Spleen (tissue), 11 donors: ENCODE measurements around the gene COL4A2. TPM values are rescaled to one million over a fixed set of nuclear protein-coding genes. Genes with fewer than 3 reads are reported as not detected.

ENCODE experiments used
- DNase-seq: peaks from one replicate; pipeline ENCODE4 v3.0.0-alpha.2; 2020
- H3K27ac ChIP-seq, 8 donors: fragments of 200-600 bp; sonication (generic) in 7 of 8; 1 replicate in 4 of 8; 2 replicates in 4 of 8; pipeline versions ENCODE4 v1.5.0 to v1.8.0; 2016 to 2021; ENCODE audit warnings: inconsistent platforms in 4 of 8, mild to moderate bottlenecking in 4 of 8, moderate library complexity in 1 of 8
- H3K27me3 ChIP-seq, 7 donors: fragments of 200-600 bp; sonication (generic) in 6 of 7; replicated peaks in 1 of 7; 1 replicate in 4 of 7; 2 replicates in 3 of 7; pipeline versions ENCODE4 v1.5.0 to v1.8.0; 2016 to 2021; ENCODE audit warnings: inconsistent platforms in 3 of 7, mild to moderate bottlenecking in 1 of 7
- H3K36me3 ChIP-seq, 6 donors: fragments of 200-600 bp; sonication (generic) in 5 of 6; 1 replicate in 4 of 6; 2 replicates in 2 of 6; pipeline versions ENCODE4 v1.5.0 to v1.8.0; 2016 to 2021; ENCODE audit warnings: inconsistent platforms in 2 of 6
- H3K4me1 ChIP-seq, 6 donors: fragments of 200-600 bp; sonication (generic) in 5 of 6; 1 replicate in 3 of 6; 2 replicates in 3 of 6; pipeline versions ENCODE4 v1.5.0 to v1.8.0; 2016 to 2021; ENCODE audit warnings: inconsistent platforms in 3 of 6
- H3K4me3 ChIP-seq, 8 donors: fragments of 200-600 bp; sonication (generic) in 7 of 8; 1 replicate in 4 of 8; 2 replicates in 4 of 8; pipeline versions ENCODE4 v1.5.0 to v1.8.0; 2016 to 2021; ENCODE audit warnings: inconsistent platforms in 4 of 8, mild to moderate bottlenecking in 4 of 8, moderate library complexity in 2 of 8
- H3K9me3 ChIP-seq, 8 donors: fragments of 200-600 bp; sonication (generic) in 7 of 8; 1 replicate in 4 of 8; 2 replicates in 4 of 8; pipeline versions ENCODE4 v1.5.0 to v1.8.0; 2016 to 2021; ENCODE audit warnings: inconsistent platforms in 4 of 8
- POLR2A ChIP-seq, 3 donors: fragments of 450-650 bp; IDR thresholded peaks; one replicate each; pipeline ENCODE4 v1.5.1; 2017; ENCODE audit warnings: antibody characterized with exemption in 3 of 3, mild to moderate bottlenecking in 1 of 3
- POLR2AphosphoS5 ChIP-seq, 3 donors: sonication (generic); formaldehyde crosslinking; IDR thresholded peaks; one replicate each; pipeline ENCODE4 v1.5.1; 2017; ENCODE audit warnings: antibody characterized with exemption in 3 of 3
- WGBS, 5 donors: extraction: QIAGEN DNeasy Blood & Tissue Kit in 3 of 5; methylation state at CpG; one replicate each; pipeline versions ENCODE4 v1.1.5 to v1.1.7; 2013 to 2018; 5-methylcytosine and 5-hydroxymethylcytosine counted together
- intact Hi-C: fragments of 100-400 bp; cut with DNase I; formaldehyde crosslinking; loops from one replicate; pipeline ENCODE4 v1.15.0; 2023; ENCODE audit warnings: low total_unique reads
- polyA plus RNA-seq, 3 donors: library from polyadenylated mRNA; stranded (reverse); fragments of 200-250 nt; gene quantifications; one replicate each; pipeline ENCODE4 v1.2.1, GENCODE V29; 2013
- total RNA-seq, 7 donors: library from RNA; depleted of rRNA in 3 of 7; stranded (reverse); fragments of >200 nt in 3 of 7; fragmentation: NEBNext Ultra II Directional in 4 of 7; extraction: Animal tissue kit (Norgen Biotek cat#: 25700) in 4 of 7; gene quantifications; one replicate each; pipeline versions ENCODE4 v1.1.0 to v1.2.1, GENCODE V29; 2016 to 2021
- TF ChIP-seq, protein P1 (sequence below), 11 experiments: fragments of 200-600 bp in 7 of 11; fragments of 450-650 bp in 4 of 11; sonication (generic) in 4 of 11; IDR thresholded peaks in 8 of 11; conservative IDR thresholded peaks in 3 of 11; 1 replicate in 7 of 11; 2 replicates in 4 of 11; pipeline versions ENCODE4 v1.4.0 to v1.8.0; 2016 to 2021; ENCODE audit warnings: antibody characterized with exemption in 11 of 11, inconsistent platforms in 4 of 11, mild to moderate bottlenecking in 1 of 11
- donor health status: healthy with polysubstance abuse.
- donor health status: DM: no; HTN: no; CAD: no; lungs with moderate emphysema.
- donor health status: DM: no; HTN: no; CAD: no.
- donor health status: Bipolar disorder and iron deficiency.
- donor health status: healthy.
- donor health status: DM: no; HTN: no; CAD: no.
- donor health status: DM: yes; HTN: yes; CAD: no.

The COL4A2 gene
- total and polyA plus RNA-seq, 10 donors: 52.6 to 712 (median 337) TPM

DNA sequence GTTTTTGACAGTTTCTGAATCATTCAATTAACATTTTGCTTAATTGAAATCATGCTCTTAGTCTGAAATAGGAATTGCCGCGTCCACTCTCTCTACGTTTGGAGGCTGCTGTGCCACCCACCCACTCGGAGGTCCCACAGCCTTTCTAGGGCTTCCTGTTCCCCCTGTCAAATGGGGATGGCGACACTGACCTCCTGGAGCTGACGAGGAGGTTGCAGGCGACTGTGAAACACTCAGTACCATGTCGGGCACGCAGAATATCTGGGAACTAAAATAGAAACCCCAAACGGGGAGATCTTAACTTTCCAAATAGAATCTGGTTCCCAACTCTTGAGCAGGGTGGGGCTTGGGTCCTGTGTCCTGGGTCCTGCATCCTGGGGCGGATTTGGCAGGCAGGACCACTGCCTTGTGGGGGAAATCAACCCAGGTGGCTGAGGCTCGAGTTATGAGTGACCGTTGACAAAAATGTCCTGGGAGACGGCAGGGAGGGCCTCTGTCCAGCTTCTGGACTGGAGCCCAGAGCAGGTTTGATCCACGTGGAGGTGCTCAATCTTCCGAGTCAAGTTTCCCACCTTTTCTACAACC is 129.8 kb downstream of the COL4A2 start:
- H3K36me3 ChIP-seq: peaks cover 0 to 71% (median 3%) of the 10 kb centered on the region in 6 donors
- peaks cover 0 to 23% (median 4%) of the 10 kb centered on the region in 6 donors for H3K4me1 ChIP-seq
- H3K27me3 ChIP-seq: peaks cover 0 to 11% (median 0%) of the 10 kb centered on the region in 7 donors
- WGBS, 5 donors: 71 to 87% (median 82%) methylated on average over 15 to 16 of the region's 16 CpGs
- H3K27ac ChIP-seq: no peak overlapping the region
- no peak for DNase-seq
- intact Hi-C loops: no loop called here
- H3K4me3 ChIP-seq: no peak overlapping the region
- H3K9me3 ChIP-seq: no peaks in the 10 kb centered on the region
- TF ChIP-seq POLR2A (IDR thresholded peaks at IDR 0.05): no peak
- TF ChIP-seq, protein P1, sequence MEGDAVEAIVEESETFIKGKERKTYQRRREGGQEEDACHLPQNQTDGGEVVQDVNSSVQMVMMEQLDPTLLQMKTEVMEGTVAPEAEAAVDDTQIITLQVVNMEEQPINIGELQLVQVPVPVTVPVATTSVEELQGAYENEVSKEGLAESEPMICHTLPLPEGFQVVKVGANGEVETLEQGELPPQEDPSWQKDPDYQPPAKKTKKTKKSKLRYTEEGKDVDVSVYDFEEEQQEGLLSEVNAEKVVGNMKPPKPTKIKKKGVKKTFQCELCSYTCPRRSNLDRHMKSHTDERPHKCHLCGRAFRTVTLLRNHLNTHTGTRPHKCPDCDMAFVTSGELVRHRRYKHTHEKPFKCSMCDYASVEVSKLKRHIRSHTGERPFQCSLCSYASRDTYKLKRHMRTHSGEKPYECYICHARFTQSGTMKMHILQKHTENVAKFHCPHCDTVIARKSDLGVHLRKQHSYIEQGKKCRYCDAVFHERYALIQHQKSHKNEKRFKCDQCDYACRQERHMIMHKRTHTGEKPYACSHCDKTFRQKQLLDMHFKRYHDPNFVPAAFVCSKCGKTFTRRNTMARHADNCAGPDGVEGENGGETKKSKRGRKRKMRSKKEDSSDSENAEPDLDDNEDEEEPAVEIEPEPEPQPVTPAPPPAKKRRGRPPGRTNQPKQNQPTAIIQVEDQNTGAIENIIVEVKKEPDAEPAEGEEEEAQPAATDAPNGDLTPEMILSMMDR (IDR thresholded peaks at IDR 0.05 in 8 of 11, conservative IDR thresholded peaks at IDR 0.05 in 3 of 11): no peak
- TF ChIP-seq POLR2AphosphoS5 (IDR thresholded peaks at IDR 0.05): no peak

DNA sequence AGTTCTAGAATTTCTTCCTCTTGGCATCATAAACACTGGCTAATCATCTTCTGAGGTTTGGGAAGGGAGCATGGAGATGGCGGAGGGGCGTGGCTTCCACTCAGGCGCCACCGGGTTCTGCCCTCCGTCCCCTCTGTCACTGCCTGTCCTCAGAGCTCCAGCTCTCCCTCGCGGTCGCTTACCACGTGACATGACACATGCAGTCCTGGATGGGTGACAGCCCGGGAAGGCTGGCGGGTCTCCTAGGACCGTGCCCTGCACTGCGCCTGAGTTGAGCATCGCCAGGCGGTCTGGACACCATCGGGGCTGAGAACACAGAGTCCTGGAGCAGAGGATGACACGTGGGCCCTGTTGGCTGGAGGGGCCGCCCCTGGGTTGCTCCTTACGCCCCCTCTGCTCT is 131.1 kb downstream of the COL4A2 start:
- Histone ChIP-seq H3K27ac (no peak overlapping the region), H3K4me3 (no peak overlapping the region), H3K27me3 (peaks cover 0 to 8% (median 0%) of the 10 kb centered on the region in 7 donors), H3K36me3 (peaks cover 0 to 80% (median 3%) of the 10 kb centered on the region in 6 donors), H3K4me1 (peaks cover 0 to 20% (median 10%) of the 10 kb centered on the region in 6 donors), H3K9me3 (no peaks in the 10 kb centered on the region)
- intact Hi-C loops: no loop called here
- no peak for DNase-seq
- 80 to 88% (median 84%) methylated on average over 13 to 19 of the region's 19 CpGs for WGBS, 5 donors
- TF ChIP-seq POLR2A (IDR thresholded peaks at IDR 0.05): no peak
- TF ChIP-seq, protein P1 (IDR thresholded peaks at IDR 0.05 in 8 of 11, conservative IDR thresholded peaks at IDR 0.05 in 3 of 11): no peak
- no peak for TF ChIP-seq POLR2AphosphoS5 (IDR thresholded peaks at IDR 0.05)

DNA sequence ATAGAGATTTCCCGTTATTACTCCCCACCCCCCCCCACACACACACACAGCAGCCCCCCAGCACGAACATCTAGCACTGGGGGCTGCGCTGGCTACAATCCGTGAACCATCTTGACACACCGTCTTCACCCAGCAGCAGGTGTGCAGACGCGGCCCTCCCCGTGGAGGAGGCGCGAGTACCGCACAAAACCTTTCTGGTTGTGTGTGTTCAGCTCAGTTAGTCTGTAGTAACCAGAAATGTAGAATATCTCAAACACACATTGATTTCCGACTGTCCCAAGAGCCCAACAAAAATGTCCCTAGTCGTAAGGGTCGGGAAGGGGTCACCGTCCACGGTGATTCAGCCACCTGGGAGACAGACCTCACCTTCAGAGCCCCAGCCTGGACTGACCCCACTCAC is 131.7 kb downstream of the COL4A2 start:
- Histone ChIP-seq H3K36me3 (peaks cover 0 to 80% (median 3%) of the 10 kb centered on the region in 6 donors), H3K4me1 (peaks cover 4 to 20% (median 11%) of the 10 kb centered on the region in 6 donors), H3K9me3 (no peaks in the 10 kb centered on the region), H3K27ac (no peak overlapping the region), H3K27me3 (peaks cover 0 to 12% (median 0%) of the 10 kb centered on the region in 7 donors), H3K4me3 (no peak overlapping the region)
- no peak for DNase-seq
- intact Hi-C loops: no loop called here
- 91 to 95% (median 92%) methylated on average over 16 of the region's 16 CpGs for WGBS, 5 donors
- TF ChIP-seq, protein P1 (IDR thresholded peaks at IDR 0.05 in 8 of 11, conservative IDR thresholded peaks at IDR 0.05 in 3 of 11): no peak
- TF ChIP-seq POLR2AphosphoS5 (IDR thresholded peaks at IDR 0.05): peak in 1 of 3 donors; percentile 13

DNA sequence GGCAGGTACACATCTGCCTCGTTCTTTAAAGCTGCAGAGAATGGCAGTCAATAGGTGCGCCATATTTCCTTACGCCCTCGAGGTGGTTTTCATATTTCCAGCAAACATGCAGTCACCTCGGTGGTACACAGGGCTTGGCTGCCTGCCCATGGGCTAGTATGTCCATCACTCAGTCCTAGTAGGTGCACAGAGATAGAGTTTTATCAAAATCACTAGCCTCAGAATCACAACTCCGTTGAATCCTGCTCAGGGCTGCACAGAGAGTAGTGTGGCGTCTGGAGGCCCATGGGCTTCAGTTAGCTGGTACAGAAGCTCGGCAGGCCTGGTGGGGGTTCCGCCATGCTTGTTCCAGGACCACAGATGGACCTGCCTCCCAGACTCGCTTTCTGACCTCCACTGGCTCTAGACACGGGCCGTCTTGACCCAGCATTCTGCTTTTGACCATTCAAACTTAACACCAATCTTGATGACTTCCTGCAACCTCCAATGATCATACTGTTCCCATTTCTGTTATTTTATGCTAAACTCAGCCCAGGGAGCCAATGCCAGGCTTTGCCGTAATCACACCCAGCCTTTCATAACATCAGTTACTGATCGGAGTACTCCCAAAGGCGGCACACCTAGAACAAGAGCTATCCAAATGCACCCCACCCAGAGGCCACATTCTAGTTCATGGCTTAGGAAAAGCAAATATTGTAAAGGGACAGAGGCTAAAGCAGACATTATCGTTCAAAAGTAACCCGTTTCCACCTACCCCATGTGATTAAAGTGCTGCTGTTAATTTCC is 134.1 kb downstream of the COL4A2 start:
- peaks cover 4 to 28% (median 18%) of the 10 kb centered on the region in 6 donors for H3K4me1 ChIP-seq
- no peaks in the 10 kb centered on the region for H3K9me3 ChIP-seq
- peaks cover 0 to 72% (median 6%) of the 10 kb centered on the region in 6 donors for H3K36me3 ChIP-seq
- no peak for DNase-seq
- no peak overlapping the region for H3K4me3 ChIP-seq
- intact Hi-C loops: no loop called here
- WGBS, 5 donors: 77 to 91% (median 88%) methylated on average over 17 of the region's 17 CpGs
- H3K27me3 ChIP-seq: peaks cover 0 to 24% (median 0%) of the 10 kb centered on the region in 7 donors
- TF ChIP-seq POLR2AphosphoS5 (IDR thresholded peaks at IDR 0.05): peak in 1 of 3 donors; percentile 0
- TF ChIP-seq, protein P1 (IDR thresholded peaks at IDR 0.05 in 8 of 11, conservative IDR thresholded peaks at IDR 0.05 in 3 of 11): no peak
- H3K27ac ChIP-seq: no peak overlapping the region
